Measurements from ENCODE around the gene SEC11C.

DNA sequence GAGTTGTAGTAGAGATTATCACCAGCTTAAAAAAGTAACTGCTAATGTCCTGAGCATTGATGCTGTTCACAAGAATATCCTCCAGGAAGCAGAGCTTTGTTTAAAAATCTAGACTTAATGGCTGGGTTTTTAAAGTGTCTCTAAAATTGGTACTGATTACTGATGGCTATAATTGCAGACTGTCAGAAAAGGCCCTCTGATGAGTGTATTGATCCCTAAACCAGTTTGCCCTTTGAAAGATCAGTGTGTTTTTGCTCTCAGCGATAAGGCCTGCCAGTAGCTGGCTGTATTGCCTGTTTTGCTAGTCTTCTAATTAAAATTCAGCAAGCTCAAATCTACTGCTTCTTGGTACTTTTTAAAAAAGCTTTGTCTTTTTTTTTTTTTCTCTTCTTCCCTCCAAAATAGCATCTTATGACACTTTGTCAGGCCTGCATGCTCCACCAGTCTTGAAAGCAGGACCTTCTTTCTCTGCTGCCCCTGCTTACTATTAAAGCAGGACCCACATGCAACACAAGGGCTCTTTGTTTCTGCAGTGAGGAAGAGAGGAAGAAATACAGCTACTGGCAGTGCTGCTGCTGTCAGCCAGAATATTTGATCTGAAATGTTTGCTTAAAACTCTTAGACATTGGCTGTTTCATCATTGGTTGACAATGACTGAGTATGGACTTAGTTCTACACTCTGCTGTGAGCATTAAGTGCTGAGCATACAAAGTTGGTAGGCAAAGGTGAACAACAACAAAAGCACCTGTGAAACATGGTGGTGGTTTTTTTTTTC, 1.8 kb downstream of the SEC11C start:
- TF ChIP-seq EZH2 (IDR thresholded peaks at IDR 0.05; ENCODE audit: borderline replicate concordance, low read length): no peak
- TF ChIP-seq, protein P1, sequence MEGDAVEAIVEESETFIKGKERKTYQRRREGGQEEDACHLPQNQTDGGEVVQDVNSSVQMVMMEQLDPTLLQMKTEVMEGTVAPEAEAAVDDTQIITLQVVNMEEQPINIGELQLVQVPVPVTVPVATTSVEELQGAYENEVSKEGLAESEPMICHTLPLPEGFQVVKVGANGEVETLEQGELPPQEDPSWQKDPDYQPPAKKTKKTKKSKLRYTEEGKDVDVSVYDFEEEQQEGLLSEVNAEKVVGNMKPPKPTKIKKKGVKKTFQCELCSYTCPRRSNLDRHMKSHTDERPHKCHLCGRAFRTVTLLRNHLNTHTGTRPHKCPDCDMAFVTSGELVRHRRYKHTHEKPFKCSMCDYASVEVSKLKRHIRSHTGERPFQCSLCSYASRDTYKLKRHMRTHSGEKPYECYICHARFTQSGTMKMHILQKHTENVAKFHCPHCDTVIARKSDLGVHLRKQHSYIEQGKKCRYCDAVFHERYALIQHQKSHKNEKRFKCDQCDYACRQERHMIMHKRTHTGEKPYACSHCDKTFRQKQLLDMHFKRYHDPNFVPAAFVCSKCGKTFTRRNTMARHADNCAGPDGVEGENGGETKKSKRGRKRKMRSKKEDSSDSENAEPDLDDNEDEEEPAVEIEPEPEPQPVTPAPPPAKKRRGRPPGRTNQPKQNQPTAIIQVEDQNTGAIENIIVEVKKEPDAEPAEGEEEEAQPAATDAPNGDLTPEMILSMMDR (IDR thresholded peaks at IDR 0.05; ENCODE audit: low read length): no peak
